Myometrial cell (primary cell): ENCODE data around the gene INMT. TPM values are rescaled to one million over a fixed set of nuclear protein-coding genes. Genes with fewer than 3 reads are reported as not detected.

Experiments used
- total RNA-seq: library from RNA; depleted of rRNA; stranded (reverse); fragments of >200 nt; gene quantifications from 2 replicates; pipeline ENCODE4 v1.2.3, GENCODE V29; 2015

Gene INMT
- total RNA-seq: 4.9 and 6.6 TPM in 2 replicates

DNA sequence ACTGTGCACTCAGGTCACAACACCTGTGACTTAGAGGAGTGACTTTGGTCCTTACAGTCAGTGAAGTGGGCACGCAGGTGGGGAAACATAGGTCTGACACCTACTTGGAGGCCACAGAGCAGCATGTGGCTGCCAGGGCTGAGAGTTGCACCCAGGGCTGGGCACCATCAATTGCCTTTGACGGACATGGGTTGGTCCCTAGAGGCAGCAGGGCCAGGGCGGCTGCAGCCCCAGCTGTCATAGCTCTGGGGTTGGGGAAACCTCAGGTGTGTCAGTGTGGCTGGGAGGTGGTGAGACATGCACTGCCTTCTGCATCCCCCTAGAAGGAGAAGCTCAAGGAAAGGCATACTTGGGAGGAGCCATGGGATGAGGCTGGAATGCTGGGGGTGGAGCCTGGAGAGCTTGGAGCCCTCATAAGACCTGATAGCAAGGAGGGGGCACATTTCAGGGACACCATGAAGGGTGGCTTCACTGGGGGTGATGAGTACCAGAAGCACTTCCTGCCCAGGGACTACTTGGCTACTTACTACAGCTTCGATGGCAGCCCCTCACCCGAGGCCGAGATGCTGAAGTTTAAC, at the start of gene INMT:
Gene INMT, plus strand, starts transcription at position 440 of the 578 bp plus-strand sequence. Its CDS starts 16 bp downstream, at position 456.

DNA sequence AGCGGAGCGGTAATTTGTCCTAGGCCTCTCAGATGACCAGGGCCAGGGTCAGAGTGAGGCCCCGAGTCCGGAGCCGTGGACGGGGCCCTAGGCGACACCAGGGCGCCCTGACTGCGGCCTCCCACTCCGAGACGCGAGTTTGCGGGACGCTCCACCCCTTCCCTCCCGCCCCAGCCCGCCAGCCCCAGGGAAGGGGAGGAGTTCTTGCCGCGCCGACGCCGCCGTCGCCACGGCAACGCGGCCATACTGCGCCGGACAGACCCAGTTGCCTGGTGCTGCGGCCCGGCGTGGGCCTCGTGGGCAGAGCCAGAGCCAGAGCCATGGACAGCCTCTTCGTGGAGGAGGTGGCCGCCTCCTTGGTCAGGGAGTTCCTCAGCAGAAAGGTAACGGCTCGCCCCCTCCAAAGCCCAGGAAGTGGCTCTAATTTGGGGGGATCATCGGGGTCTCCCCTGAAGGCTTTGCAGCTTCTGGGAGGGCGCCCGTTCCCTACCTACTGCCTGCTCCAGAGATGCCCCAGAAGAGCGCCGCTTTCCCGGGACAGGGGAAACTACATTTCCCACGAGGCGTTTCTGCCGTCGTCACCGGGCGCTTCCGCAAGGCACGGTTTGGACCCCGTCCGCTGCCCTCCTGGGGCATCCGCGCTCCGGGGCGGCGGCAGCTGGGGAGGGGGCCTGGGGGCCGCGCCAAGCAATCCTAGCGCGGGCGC, 19.4 kb downstream of the INMT start, which contains the start of gene MINDY4:
Gene MINDY4, plus strand, starts transcription at position 244 of the 706 bp plus-strand sequence. Its CDS starts 77 bp downstream, at position 321.

Other genes starting within 250 kb of the INMT start
- gene GGCT, start 247.3 kb upstream of the INMT start, total RNA-seq: 42.5 and 45.8 TPM in 2 replicates
- 416 and 485 TPM in 2 replicates for gene GARS1, start 157.3 kb upstream of the INMT start, total RNA-seq
- gene CRHR2, start 69.7 kb upstream of the INMT start, total RNA-seq: not detected in 2 replicates
- 8.5 and 11.2 TPM in 2 replicates for gene MINDY4, start 19.3 kb downstream of the INMT start, total RNA-seq
- 1.1 and 1.4 TPM in 2 replicates for gene AQP1, start 159.7 kb downstream of the INMT start, total RNA-seq
- gene GHRHR, start 211.8 kb downstream of the INMT start, total RNA-seq: not detected in 2 replicates